HG02884 (cell line): Measurements from ENCODE around the gene SUFU.

ENCODE experiments used
- ATAC-seq: cut with Tn5 transposase; IDR thresholded peaks from one replicate; pipeline ENCODE4 v1.9.1; 2021; ENCODE audit warnings: mild to moderate bottlenecking, moderate library complexity; ENCODE audit not compliant: unreplicated experiment

The SUFU gene

DNA sequence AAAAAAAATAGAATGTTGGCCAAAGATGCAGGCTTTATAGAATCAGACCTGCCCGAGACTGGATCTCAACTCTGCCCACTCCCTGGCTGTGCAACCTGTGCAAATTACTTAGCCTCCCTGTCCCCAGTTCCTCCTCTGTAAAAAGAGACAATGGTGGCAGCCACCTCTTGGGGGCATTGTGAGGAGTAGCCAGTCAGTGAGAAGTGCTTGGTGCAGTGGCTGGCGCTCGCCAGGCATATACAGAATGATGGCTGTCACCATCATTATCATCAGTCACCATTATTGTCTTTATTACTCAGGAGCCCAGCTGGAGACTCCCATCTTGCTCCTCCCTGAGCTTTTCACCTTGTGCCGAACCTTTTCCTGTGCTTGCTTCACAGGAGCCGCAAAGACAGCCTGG, 111.1 kb downstream of the SUFU start:
- no peak for ATAC-seq

DNA sequence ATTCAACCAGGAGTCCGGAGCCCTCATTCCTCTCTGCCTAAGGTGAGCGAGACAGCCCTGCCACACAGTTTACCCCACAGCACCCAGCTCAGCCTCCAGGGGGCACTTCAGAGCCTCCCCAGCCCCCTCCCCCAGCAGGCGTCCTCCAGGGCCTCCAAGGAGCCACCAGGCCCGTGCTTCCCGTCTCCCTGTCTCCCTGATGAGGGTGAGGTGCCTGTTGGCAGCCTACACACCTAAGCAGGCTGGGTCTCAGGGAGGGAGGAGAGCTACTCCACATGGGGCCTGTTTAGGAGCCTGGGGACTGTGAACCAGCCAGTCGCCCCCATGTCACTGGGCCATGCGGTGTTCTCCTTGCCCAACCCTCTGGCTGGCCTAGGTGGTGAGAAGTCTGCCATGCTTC, 111.6 kb downstream of the SUFU start:
- no peak for ATAC-seq

DNA sequence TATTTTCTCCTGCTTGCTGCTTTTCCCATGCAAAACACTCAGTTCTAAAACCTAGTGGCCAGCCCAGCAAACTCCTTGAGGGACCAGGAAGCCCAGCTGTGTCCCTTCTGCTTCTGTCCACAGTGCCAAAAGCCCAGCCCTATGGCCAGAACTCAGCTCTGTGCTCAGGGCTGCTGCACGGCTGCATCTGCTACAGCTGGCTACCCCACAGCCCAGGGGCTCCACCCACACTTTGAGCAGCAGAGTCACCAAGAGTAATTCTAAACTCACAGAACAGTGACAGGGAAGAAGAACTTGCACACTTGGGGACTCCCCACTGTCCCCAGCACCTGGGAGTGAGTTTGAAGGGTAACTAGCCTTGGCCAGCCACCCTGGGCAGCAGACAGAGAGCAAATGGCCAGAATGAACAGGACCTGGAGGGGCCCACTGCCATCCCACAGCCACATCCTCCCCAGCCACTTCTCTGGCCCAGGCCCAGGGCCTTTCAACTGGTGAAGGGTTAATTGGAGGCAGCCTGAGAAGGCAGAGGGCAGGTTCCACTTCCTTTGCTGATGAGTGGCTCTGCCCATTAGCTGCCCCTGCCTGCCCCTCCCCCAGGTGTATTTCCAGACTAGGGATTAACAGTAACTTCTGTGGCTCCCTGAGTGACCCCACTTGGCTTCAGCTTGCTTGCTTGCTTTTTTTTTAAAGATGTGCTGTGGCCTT, 112.4 kb downstream of the SUFU start:
- peak; percentile 66 for ATAC-seq

DNA sequence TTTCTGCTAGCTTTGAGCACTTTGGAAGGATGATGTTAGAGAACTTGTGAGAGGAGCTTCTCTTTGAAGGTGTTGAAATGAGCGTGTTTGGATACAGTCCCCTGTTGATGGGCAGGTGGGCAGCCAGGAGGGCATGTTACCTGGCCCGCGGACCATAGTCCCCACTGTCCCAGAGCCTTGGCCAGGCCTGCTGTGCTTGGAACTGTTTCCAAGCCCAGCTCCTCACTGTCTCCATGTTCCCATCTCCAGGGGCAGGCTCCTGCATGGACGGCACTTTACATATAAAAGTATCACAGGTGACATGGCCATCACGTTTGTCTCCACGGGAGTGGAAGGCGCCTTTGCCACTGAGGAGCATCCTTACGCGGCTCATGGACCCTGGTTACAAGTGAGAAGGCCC, 113.3 kb downstream of the SUFU start:
- no peak for ATAC-seq

DNA sequence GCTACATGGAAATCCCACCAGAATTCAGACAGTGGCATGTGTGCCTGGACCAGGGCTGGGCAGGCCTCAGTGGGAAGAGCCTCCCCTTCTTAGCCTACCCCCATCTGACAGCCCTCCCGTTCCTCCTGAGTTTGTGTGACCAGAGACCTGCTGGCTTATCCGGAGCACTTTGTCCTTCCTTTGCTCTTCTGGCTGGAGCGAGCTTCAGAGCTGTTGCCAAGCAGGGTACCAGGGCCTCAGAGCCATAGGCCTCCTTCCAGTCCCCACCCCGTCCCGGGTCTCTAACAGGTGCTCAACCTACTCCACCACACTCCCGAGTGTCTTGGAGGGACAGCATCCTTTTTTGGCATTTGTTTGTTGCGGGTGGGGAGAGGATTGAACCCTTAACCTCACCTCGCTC, 114.0 kb downstream of the SUFU start:
- ATAC-seq, result no peak

DNA sequence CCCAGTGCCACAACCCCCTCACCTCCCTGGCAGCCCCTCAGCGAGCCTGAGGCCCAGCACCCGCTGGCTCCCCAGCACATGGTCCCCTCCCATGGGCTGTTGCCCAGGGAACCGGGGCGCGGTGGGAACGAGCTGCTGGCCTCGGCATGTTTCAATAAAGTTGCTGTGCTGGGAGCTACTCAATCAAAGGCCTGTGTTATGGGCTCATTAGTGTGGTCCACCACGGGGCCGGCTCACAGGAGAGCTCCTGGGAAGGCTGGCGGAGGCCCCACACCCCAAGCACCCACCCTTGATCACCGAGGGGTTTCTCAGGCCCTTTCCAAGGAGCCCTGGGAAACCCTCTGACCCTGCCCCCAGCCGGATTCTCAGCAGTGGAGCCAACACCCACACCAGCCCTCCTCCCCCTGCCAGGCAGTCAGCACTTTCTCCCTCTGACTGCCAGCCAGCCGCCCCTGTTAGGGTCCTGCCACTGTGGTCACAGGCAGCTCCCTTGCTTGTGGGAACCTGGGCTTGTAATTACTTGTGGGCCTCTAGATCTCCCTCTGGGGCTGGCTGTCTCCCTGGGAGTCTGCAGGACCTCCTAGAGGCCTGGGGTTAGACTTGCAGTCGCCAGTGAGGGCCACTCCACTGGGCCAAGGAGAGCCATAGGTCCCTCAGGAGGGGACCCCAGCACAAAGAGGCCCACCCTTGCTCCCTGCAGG, 115.7 kb downstream of the SUFU start:
- ATAC-seq, result no peak

DNA sequence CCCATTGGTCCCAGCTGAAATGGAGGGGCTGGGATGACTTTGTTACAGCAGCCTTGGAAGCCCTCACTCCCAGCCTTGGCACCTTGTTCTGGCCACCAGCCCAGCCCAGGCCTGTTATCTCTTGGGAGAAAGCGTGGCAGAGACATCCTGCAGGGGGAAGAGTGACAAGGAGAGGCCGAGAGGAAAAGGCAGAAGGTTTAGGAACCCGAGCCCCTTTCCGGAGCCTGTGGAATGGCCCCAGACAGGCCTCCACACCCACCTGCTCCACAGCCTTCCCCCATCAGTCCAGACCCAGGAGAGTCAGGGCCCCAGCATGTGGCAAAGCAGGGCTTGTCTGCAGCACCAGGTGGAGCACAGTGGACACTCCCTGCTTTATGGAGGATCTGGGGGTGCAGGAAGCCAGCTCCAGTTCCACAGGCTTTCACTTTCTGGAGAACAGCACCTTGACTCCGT, 116.4 kb downstream of the SUFU start:
- ATAC-seq, result no peak

DNA sequence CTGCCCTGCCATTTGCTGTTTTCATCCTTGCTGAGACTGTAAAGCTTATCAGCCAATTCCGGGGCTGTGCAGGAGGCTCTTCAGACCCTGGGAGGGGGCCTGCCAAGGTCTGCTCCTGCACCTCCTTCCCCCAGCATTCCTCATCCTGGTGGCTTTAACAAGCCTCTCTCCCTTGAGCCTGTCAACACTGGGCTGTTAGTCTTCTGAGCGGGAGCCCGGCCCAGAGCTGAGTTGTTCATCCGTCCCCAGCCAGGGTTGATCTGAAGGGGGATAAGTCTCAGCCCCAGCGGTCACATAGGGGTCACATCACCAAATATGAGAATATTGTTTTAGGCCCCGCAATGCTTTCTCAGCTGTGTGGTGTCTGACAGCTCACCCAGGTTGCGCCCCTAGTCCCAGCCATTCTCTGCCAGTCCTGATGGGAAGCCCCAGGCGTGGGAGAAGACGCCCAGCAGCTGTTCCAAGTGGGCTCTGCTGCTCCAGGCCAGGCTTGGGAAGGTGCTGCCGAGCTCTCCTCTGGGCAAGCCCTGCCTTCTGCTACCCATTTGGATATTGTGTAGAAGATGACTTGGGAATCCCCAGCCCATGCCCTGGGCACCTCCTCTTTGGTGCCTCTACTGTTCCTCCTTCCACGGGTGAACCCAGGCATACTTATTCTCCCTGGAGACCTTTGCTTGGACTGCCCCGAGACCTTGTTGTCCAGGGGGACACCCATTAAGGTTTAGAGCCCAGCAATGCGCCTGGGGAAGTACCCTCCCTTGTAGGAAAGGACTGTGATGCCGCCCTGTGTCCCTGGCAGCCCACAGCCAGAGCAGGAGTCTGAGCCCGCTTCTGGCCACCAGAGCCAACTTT, 117.0 kb downstream of the SUFU start:
- ATAC-seq, result no peak

DNA sequence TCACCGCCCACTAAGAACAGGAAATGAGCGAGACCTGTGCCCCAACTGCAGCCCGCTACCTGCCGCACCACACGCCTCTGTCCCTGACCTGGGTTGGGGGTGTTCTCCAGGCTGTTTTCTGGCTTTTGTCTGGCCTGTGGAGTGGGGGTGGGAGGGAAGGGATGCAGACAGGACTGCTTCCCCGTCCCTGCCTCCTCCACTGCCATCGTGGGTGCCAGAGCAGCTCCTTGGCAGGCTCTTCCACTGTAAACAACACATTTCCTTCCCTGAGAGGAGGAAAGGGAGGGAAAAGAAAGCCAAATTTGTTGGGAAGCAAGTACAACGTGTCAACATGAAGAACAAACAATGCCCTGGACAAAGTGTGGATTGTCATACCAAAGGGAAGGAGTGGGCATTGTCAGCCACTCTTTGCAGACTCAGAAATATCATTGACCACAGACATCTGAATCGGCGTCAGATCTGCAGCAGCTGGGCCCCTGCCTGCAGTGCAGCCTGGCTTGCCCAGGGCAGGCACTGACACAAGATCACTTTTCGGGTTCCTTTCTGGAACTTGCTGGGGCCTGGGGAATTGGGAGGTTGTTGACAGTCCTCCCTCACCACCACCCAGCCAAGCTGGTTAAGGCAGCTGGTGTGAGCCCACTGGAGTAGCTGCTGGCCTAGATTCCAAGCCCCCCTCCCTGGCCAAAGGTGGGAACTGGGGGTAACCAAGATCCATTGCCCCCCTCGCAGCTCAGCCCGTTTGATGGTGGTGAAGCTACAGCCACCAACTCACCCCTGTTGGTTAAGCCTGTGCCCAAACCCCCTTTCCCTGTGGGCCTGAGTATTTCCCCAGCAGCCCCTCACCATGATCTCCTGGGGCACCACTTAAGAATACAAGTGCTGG, 117.9 kb downstream of the SUFU start:
- no peak for ATAC-seq

DNA sequence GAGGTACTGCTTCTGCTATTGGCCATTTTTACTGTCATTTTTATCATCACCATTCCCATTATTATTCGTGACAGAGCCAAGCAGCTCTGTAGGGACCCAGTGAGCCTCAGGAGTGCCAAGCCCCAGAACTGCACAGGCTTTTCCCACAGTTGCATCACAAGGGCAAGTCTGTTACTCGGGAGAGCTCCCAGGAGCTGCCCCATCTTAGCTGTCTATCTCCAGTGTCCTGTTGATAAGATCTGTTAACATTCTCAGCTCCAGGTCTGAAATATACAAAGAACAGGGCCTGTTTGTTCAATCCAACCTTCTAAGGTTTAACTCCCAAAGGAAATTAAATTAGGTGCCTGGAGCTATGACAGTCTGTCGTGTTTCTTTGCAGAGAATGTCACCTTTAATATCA, 120.3 kb downstream of the SUFU start:
- no peak for ATAC-seq

DNA sequence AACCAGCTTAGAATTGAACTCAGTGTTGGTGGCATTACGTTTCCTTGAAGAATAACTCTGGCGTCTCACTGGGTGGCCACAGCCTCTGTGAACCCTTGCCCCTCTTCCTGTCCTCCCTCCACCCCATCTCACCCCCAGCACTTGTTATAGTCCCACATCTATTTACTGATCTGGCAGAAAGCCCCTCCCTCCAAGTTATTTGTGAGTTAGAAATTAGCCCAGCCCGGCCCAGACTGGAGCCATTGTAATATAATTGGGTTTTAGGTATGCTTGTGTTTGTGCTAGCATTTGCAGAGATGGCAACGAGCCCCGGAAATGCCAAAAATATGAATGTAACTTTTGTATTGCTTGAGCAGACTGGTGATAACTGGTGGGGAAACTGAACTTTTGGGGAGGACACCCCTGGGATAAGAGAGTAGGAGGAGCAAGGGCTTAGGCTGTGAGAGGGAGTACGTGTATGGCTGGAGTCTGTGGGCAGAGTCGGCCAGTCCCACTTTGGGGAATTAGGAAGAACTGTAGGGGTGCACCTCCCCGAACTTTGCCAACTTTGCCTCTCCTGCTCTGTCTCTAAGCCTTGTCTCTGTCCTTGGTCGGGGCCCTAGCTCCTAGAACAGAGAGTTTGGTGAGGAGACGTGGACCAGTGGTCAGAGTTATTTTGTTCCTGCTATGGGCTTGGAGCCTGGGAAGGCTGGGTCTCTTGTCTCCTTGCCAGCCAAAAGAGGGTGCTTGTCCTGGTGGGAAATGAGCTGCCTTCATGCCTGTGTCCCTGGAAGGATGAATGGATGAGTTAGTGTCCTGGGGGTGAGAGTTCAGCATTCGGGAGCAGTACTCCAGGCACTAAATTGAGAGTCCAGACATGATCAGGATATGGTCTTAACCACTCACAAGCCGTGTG, 121.2 kb downstream of the SUFU start:
- ATAC-seq, result no peak

DNA sequence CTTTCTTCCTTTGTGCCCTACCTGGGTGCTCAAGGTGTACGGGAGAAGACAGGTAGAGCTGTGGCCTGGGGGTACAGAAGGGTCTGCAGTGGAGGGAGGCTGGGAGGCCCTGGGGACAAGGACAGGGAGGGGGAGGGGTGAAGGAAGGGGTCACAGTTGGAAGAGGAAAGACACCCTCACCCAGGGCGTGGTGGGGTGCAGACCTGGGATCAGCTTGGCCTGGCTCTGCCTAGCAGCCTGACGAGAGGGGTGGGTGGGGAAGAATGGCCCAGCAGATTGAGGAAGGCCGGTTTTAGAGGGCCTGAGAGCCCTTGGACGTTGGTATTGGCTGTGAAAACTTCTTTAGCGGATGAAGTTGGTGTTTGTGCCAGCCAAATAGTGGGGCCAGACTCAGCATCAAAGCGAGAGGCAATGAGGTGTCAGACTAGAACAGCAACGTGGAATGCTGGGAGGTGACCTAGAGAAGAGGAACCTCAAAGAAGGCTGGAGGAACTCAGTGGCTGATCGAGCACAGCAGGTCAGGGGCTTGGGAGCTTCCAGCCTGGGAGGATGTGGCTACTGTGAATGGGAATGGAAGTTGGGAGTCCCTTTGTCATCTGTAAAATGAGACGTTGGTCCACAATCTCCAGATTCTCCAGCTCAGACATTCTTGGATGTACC, 122.4 kb downstream of the SUFU start:
- ATAC-seq, result no peak

DNA sequence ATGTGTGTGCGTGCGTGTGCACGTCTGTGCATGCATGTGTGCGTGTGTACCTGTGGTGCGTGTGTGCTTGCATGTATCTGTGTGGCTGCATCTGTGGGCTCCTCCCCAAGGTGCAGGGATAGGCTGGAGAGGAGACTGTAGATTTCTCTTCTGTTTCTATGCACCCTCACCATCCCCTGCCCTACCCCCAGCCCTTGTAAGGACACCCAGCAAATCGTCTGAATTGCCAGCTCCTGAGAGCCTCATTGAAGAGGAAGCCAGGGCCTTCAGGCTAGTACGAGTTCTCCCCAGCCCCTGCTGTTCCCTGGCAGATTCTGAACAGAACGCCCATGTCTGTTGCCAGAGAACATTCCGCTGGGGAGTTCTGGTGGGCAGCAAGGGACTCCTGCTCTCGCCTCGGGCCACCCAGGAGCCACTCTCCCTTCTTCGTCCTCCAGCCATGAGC, 123.5 kb downstream of the SUFU start:
- ATAC-seq, result no peak

DNA sequence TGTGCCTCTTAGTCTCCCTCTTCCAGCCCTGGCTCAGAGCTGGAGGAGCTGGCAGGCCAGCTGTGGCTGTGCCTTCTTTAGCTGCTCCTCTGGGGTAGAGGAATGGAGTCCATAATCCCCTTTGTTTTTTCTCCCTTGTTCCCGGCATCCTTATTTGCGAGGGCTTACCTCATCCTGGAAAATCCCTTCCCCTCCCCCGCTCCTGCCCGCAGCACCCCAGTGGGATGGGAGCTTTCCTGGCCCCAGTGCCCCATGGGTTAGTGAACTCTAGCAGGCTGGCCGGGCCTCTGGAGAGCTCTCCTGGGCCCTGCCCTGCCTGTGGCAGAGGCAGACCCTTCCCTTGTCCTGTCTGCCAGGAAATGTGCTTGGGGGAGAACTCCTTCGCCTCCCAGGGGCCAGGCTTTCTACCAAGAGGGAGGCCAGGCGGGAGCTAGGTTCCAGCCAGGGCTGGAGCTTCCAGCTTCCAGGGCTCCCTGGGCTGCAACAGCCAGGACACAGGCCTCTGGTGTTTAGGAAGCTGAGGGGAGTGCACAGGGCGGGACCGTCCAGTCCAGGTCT, 124.0 kb downstream of the SUFU start:
- ATAC-seq, result no peak

DNA sequence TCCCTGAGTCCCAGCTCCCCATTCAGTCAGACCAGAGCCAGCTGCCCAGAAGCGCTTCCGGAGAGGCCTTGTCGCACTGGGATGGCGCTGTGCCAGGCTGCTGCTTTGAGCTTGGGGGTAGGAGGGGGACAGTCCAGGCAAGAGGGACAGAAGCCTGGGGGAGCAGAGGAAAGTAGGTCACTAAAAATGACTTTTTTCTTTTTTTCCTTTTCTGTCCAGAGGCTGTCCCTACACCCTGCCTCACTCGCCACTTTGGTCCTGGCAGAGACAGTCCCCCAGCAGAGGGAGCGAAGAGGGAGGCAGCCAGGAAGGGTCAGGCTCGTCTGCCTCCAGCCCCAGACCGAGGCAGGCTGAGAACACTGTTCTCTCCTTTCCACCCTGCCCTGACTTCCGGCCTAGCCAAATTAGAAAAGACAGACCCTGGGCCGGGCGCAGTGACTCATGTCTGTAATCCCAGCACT, 124.7 kb downstream of the SUFU start:
- ATAC-seq, result no peak

DNA sequence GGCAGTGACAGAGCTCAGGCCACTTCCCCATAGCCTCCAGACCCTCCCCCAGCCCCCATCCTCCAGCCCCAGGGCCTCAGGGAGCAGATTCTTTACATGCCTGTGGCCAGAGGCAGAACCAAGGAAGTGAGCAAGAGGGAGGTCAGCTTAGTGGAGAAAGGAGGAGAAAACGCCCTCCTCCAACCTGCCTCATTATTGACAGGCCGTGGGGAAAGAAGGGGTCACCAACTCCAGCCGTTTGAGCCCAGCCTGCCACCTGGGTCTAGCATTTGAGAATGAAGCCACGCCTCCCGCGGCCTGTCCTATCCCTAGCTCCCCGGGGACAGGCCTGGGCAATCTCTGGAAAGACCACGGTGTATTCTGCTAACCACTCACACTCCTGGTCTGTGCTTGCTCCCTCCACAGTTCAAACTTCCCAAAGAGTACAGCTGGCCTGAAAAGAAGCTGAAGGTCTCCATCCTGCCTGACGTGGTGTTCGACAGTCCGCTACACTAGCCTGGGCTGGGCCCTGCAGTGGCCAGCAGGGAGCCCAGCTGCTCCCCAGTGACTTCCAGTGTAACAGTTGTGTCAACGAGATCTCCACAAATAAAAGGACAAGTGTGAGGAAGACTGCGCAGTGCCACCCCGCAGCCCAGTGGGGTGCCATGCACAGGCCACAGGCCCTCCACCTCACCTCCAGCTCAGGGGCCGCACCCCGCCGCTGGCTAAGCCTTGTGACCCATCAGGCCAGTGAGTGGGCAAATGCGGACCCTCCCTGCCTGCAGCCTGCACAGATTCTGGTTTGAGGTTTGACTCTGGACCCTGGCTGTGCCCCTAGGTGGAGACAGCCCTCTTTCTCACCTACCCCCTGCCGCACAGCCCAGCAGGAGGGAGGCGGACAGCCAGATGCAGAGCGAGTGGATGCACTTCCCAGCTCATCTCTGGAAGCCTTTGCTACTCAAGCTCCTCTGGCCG, 126.2 kb downstream of the SUFU start:
- ATAC-seq, result no peak

DNA sequence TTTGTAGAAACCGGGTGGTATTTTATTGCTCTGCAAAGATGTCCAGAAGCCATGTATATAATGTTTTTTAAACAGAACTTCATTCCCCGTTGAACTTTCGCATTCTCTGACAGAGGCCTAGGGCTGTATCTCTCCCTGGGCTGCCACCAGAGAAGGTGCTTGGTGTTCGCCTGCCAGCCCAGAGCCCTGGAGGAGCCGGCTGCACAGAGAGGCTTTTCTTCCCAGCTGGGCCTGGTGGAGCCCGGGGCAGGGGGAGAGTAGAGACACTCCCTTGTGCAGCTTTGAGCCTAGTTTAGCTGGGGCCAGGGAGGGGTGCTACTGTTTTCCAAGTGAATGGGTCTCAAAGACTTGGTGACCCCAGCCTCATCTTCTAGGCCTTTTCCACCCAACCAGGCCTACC, 126.9 kb downstream of the SUFU start:
- ATAC-seq, result no peak
